ENCODE measurements around the gene AKAP6. TPM values are rescaled to one million over a fixed set of nuclear protein-coding genes. Genes with fewer than 3 reads are reported as not detected.

Gene AKAP6
- total and polyA plus RNA-seq, 10 of the 15 experiments (the other 5 are each of a cell fraction or from before 2014, with no cell fraction given), result 0.35 to 5.9 (median 2.2) TPM

DNA sequence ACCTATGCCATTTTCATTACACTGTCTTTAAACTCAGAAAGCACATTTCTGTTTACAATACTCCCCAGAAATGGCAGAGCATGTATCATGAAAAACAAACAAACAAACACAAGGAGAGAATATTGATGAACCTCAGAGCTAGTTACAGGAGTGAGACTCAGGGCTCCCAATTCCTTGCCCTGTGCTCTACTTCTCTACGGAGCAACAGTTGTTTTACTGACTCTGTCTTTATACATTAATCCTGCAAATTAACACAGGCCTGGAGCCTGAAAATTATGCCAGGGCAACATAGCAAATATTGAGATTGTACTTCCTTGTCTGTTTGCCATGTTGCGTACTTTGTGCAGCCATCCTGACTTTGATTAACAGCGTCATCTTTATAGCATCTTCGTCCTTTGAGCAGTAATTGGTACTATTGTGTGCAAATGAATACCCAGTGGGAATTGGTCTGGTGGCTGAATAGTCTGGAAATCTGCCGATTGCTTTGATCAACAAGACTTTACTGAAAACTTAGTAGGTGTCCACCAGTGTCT lies 15.2 kb upstream of the AKAP6 start (continued):
- TF ChIP-seq, protein P1, sequence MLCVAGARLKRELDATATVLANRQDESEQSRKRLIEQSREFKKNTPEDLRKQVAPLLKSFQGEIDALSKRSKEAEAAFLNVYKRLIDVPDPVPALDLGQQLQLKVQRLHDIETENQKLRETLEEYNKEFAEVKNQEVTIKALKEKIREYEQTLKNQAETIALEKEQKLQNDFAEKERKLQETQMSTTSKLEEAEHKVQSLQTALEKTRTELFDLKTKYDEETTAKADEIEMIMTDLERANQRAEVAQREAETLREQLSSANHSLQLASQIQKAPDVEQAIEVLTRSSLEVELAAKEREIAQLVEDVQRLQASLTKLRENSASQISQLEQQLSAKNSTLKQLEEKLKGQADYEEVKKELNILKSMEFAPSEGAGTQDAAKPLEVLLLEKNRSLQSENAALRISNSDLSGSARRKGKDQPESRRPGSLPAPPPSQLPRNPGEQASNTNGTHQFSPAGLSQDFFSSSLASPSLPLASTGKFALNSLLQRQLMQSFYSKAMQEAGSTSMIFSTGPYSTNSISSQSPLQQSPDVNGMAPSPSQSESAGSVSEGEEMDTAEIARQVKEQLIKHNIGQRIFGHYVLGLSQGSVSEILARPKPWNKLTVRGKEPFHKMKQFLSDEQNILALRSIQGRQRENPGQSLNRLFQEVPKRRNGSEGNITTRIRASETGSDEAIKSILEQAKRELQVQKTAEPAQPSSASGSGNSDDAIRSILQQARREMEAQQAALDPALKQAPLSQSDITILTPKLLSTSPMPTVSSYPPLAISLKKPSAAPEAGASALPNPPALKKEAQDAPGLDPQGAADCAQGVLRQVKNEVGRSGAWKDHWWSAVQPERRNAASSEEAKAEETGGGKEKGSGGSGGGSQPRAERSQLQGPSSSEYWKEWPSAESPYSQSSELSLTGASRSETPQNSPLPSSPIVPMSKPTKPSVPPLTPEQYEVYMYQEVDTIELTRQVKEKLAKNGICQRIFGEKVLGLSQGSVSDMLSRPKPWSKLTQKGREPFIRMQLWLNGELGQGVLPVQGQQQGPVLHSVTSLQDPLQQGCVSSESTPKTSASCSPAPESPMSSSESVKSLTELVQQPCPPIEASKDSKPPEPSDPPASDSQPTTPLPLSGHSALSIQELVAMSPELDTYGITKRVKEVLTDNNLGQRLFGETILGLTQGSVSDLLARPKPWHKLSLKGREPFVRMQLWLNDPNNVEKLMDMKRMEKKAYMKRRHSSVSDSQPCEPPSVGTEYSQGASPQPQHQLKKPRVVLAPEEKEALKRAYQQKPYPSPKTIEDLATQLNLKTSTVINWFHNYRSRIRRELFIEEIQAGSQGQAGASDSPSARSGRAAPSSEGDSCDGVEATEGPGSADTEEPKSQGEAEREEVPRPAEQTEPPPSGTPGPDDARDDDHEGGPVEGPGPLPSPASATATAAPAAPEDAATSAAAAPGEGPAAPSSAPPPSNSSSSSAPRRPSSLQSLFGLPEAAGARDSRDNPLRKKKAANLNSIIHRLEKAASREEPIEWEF (IDR thresholded peaks at IDR 0.05; ENCODE audit: insufficient replicate concordance, low read depth, low read length), result no peak

DNA sequence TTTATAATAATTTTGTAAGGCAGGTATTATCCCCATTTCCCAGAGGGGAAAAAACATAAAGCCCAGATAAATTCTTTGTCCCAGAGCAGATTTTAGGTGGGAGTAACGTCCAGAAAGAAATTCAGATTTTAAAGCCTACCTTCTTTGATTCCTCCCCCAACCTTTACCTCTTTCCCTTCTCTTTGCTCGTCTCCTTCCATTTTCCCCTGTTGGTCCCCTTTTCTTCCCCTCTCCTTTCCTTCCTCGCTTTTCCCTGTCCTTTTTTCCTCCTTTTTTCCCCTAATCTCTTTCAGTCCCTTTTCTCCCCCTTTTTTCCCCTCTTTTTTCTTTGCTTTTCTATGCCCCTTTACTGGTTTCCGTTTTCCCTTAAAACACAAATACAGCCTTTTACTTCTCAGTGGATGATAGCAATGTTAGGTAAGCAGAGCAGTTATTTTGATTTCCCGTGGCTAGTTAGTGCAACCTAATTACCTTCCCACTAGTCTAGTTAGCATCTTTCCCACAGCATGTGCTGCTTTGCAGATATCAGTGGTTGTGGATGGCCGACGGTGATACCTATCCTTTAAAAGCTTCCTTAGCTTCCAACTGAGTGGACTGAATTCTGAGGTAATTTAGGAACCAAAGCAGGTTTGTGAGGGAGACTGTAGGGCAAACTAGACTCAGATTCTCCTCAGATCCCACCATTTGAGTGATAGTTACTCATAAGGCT lies 10.9 kb upstream of the AKAP6 start:
- ChIA-PET RAD21 (ENCODE audit: unreplicated experiment) (no interaction called here), POLR2A (no interaction called here), CTCF (interaction anchor here (1.0 kb wide), 1 partner anchor 69 kb away, joined by 3 read pairs; no protein-coding TSS in a partner anchor), SMC1A (ENCODE audit: uncharacterized antibody, unreplicated experiment) (interaction anchor here (1.5 kb wide), 1 partner anchor 12 kb away, joined by 3 read pairs; no protein-coding TSS in a partner anchor)
- Histone ChIP-seq H3K4me3 (no peak overlapping the region), H3K4me1 (ENCODE audit: control insufficient read depth, insufficient read depth, low read length) (no peaks in the 10 kb centered on the region), H3K9me3 (replicated peaks; ENCODE audit: control insufficient read depth, insufficient read depth, low read length) (no peaks in the 10 kb centered on the region), H3K27me3 (replicated peaks in 1 of 2; ENCODE audit: control insufficient read depth in 2 of 2, insufficient read depth in 2 of 2, low read length in 1 of 2) (no peaks in the 10 kb centered on the region; a peak in 1 of 4 replicates), H3K9ac (ENCODE audit: control insufficient read depth, insufficient read depth, low read length) (no peak overlapping the region), H3K27ac (ENCODE audit: control insufficient read depth, insufficient read depth) (no peak overlapping the region), H2AFZ (ENCODE audit: control insufficient read depth, low read depth, low read length) (no peak overlapping the region), H3K36me3 (ENCODE audit: control insufficient read depth in 2 of 2, insufficient read depth in 2 of 2, low read length in 1 of 2) (no peaks in the 10 kb centered on the region), H4K20me1 (ENCODE audit: control insufficient read depth, insufficient read depth) (no peaks in the 10 kb centered on the region), H3K79me2 (ENCODE audit: control insufficient read depth, insufficient read depth, low read length) (no peaks in the 10 kb centered on the region), H3K4me2 (ENCODE audit: control insufficient read depth, insufficient read depth) (no peak overlapping the region)
- ATAC-seq, result no peak
- 28% methylated on average over 7 of the region's 7 CpGs for WGBS (ENCODE audit: insufficient coverage, insufficient replicate concordance, low lambda C conversion rate, missing lambda C conversion rate)
- no peak for DNase-seq (ENCODE audit: low read depth, low spot score)
- no TSS peak for BruUV-seq (replicated peaks)
- TF ChIP-seq RB1 (IDR thresholded peaks at IDR 0.05; ENCODE audit: borderline replicate concordance) (no peak), SMC3 (IDR thresholded peaks at IDR 0.05; ENCODE audit: borderline replicate concordance, low read length) (no peak), SIX5 (IDR thresholded peaks at IDR 0.05; ENCODE audit: low read depth, low read length, severe bottlenecking) (no peak), CHD4 (IDR thresholded peaks at IDR 0.05) (no peak), NR2F1 (conservative IDR thresholded peaks at IDR 0.05) (no peak), CBX5 (IDR thresholded peaks at IDR 0.05; ENCODE audit: low read depth) (no peak), CBX3 (IDR thresholded peaks at IDR 0.05; ENCODE audit: borderline replicate concordance, low read depth) (no peak), PML (IDR thresholded peaks at IDR 0.05; ENCODE audit: low read length) (no peak), EP300 (IDR thresholded peaks at IDR 0.05; ENCODE audit: borderline replicate concordance in 1 of 2, control insufficient read depth in 1 of 2, low read depth in 2 of 2, low read length in 2 of 2) (no peak)
- TF ChIP-seq, protein P2, sequence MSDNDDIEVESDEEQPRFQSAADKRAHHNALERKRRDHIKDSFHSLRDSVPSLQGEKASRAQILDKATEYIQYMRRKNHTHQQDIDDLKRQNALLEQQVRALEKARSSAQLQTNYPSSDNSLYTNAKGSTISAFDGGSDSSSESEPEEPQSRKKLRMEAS (IDR thresholded peaks at IDR 0.05; ENCODE audit: low read depth, low read length), result no peak
- TF ChIP-seq, protein P3, sequence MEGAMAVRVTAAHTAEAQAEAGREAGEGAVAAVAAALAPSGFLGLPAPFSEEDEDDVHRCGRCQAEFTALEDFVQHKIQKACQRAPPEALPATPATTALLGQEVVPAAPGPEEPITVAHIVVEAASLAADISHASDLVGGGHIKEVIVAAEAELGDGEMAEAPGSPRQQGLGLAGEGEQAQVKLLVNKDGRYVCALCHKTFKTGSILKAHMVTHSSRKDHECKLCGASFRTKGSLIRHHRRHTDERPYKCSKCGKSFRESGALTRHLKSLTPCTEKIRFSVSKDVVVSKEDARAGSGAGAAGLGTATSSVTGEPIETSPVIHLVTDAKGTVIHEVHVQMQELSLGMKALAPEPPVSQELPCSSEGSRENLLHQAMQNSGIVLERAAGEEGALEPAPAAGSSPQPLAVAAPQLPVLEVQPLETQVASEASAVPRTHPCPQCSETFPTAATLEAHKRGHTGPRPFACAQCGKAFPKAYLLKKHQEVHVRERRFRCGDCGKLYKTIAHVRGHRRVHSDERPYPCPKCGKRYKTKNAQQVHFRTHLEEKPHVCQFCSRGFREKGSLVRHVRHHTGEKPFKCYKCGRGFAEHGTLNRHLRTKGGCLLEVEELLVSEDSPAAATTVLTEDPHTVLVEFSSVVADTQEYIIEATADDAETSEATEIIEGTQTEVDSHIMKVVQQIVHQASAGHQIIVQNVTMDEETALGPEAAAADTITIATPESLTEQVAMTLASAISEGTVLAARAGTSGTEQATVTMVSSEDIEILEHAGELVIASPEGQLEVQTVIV (IDR thresholded peaks at IDR 0.05; ENCODE audit: borderline replicate concordance, partially characterized antibody), result no peak
- intact Hi-C loops (cut with micrococcal nuclease; ENCODE audit: unreplicated experiment) (no loop called here), in situ Hi-C loops (cut with MboI) (no loop called here)
- no peak for FAIRE-seq
